CD4-positive, alpha-beta T cell treated with Interleukin-10 for 1 hour (primary cell): ENCODE measurements around the gene GUCA2A.
"Not testable (repeated sequence)": the region's sequence is repeated elsewhere in the genome, so short reads cannot be mapped to it uniquely, and the experiment has no call there.

ENCODE experiments used
- DNase-seq: peaks from one replicate; pipeline ENCODE4 v3.0.0-alpha.2; 2020

Gene GUCA2A, protein sequence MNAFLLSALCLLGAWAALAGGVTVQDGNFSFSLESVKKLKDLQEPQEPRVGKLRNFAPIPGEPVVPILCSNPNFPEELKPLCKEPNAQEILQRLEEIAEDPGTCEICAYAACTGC

DNA sequence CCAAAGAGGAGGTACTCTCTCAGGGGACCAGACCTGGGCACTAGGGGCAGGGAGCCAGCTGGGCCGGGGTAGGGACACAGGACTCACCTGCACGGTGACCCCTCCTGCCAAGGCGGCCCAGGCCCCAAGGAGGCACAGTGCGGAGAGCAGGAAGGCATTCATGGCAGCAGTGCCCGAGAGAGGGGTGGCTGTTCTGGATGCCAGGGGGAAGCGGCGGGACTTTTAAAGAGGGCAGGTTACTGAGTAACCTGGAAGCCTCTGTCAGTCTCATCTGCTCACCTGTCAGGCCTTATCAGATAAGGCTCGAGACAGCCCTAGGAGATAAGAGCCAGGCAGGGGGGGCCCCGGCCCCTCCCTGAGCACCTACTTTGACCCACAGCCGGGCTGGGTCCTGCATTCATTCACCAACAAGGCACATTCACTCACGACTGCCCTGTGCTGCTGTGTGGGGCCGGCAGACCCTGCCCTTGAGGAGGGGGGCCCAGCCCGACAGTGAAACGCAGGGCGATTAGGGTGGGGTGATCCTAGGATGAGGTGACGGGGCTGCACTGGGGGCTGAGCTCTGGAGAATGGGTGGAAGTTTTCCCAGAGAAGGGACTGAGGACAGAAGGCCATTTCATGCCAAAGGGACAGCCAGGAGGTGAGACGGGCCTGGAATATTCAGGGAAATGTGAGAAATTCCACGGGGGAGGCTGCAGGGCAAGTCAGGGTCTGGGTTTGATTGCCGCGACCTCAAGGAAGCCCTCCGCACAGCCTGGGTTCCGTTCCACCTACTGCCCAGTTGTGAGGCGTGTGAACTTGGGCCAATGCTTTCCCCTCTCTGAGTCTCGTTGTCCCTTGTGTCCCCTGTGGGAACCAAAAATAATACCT lies at the start of gene GUCA2A:
Gene GUCA2A (minus strand): TSS at position 195 of the 870 bp plus-strand sequence. CDS start 33 bp downstream, at position 162.
- no peak for DNase-seq

DNA sequence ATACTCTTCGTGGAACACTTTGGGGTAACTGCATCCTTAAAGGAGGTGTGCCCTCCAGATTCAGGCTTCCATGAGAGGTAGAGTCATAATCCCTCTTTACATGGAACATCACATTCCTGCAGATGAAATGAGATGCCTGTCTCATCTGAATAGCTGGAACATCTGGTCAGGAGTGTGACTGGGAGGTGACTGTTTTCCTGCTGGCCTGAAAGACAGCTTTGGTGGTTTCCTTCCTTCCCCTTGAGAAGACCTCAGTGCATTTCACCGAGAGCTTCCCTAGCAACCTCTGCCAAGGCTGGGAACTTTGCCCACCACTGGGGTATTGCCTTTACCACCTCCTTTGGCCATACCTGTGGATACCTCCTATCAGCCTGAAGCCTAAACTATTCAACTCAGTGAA lies 46.7 kb upstream of the GUCA2A start:
- DNase-seq, result no peak

DNA sequence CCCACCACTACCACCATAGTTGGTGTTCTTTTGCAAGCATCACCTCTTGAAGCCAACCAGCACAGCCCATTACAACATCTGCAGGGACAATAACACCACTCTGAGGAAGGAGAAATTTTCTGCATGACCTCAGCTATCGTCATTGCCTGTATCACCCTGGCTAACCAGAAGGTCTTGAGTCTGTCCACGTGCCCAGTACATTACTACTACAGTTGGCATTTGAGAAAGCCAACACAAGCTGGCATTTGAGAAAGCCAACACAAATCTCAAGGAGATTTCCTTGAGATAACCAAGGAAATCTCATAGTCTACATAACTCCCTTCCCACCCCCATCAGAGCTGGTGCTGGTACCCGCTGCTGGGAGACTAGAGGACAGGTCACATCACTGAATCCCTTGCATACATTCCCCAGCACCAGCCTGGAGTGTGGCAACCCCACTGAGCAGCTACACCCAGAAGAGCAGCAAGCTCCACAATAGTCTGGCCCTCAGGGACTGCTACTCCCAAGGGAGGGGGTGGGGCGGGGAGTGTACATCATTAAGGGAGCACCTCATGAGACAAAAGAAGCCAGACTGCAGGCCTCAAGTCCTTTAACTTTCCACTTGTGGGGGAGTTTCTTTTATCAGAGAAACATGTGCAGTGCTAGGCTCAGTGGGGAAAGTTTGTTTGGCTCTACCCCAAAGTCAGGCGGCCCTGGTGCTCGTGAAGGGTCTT lies 46.0 kb upstream of the GUCA2A start:
- no peak for DNase-seq

DNA sequence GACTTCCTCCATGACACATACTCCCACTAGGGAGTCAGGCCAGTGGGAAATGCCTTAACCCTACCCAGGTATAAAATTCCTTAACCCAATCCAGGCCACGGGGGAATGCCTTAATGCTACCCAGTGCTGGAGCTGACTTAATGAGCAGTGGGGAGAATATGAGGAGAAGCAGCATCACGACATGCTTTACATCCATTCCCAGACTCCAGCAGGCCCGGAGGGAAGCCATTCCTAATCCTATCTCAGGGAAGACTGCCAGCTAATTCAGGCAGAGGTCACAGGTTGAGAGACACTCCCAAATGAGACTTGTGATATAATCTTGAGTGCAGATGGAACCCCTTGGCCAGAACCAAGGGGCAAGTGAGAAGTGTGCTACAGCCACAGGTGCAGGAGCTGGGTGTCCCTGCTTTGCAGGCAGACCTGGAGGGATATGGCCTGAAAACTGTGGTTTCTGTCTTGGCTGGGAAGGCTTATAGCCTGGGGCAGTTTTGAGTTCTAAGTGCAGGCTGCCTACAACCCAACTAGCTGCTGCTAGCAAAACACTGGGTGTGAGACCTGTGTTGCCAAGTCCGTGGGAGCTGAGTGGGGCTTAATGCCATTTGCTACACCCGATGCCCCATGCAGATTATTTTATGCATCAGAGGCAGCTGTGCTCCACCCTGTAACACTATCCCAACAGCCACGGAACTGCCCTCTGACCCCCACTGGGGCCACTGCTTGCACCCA lies 45.1 kb upstream of the GUCA2A start:
- DNase-seq, result no peak

DNA sequence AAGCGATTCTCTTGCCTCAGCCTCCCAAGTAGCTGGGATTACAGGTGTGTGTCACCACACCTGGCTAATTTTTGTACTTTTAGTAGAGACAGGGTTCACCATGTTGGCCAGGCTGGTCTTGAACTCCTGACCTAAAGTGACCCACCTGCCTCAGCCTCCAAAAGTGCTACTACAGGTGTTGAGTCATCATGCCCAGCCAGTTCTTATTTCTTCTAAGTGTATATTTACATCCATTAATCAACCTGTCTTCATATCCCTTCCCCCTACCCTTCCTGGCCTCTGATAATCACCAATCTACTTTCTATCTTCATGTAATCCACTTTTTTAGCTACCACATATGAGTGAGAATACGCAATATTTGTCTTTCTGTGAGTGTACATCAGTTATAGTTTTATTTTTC lies 42.4 kb upstream of the GUCA2A start:
- DNase-seq, result not testable (repeated sequence)

DNA sequence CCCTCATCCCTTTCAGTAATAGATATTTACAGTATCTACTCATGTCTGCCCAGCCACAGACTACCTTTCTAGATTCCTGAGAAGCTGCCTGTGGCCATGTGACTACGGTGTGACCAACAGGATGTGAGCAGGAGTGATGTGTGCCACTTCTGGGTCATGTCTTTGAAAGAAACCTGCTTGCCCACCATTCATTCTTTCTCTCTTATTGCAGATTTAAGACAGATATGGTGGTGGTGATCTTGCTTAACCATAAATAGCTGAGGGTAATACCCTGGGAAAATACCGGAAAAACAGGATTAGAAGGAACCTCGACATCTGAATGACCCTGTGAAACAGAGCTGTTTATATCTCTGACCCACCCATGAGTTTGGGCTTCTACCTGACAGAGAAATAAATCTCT lies 41.6 kb upstream of the GUCA2A start:
- DNase-seq, result no peak

DNA sequence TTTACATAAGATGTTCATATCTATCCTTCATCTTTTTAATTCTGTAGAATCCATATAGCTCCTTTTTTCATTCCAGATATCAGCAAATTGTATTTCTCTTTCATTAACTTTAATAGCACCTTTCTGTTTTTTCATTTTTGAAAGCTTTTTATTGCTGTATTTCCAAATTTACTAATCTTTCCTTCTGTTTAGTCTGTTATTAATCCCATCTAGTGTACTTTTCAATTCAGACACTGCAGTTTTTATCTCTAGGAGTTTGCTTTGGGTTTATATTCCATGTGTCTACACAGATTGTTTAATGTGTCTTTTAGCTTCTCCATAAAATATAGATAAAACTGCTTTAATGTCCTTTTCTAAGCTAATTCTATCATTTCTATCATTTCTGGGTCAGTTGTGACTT lies 37.4 kb upstream of the GUCA2A start:
- no peak for DNase-seq

DNA sequence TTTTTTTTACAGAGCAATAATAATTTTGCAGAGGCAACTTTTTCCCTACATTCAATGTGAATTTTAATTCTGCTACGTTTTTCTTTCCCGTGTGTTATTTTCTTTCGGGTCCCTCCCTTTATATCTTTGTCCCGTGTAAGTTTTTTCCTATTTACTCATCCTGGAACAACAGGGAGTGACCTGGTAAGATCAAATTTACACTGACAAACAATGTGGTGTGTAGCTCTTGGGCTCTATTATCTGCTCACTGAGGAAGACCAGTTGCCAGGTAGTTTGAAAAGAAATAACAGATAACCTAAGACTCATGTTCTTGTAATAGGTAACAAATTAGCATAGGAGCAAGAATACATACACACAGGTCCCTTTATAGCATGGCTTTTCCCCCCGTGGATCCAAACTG lies 33.7 kb upstream of the GUCA2A start:
- DNase-seq, result no peak

DNA sequence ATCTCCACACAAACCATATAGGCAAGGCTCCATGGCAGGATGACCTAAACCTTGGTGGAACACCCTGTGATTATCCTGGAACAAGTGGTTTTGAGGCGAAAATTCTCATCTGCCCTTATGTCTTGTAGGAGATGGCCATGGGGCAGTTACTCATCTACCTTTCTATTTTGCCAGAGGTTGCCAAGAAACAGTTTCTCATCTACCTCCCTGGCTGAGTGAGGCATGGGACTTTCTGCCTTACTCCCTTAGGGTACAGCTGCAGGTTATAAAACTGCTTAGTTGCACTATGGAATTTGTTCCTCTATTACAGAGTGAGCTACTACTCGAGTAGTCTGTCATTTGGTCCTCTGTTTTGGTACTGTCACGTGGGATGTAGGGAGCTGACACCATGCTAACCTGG lies 31.3 kb upstream of the GUCA2A start:
- no peak for DNase-seq

DNA sequence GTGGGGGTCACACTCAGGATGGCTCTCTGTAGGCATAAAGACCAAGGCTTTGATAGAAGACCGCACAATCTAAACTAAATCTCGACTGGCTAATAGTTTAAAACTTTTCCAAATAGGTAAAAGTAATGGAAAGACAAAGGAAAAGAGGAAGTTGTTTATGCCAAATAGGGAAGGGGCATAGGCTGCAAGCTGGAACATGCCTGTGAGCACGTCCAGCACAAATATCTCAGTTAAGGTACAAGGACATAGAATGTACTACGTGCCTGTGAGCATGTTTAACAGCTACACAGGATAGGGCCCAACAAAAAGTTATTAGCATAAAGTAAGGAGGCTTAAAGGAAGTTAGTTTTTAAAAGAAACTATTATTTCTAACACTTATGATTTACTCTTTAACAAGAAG lies 27.6 kb upstream of the GUCA2A start:
- DNase-seq, result no peak

DNA sequence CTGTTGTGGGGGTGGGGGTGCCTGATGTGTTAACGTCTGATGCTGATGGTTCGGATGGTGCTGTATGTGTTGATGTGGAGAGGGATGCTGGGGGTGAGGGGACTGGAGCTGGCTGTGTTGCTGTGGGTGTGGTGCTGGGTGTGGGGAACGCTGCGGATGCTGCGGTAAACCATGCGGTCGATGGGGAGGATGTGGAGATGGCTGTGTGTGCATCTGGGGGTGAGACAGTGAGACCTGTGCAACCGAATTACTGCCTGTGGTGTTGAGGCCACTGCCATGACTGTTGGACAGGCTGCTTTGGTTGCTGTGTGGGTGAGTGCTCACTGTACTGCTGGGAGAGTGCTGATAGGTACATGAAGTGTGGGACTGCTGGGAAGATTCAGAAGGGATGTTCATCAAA lies 26.8 kb upstream of the GUCA2A start:
- no peak for DNase-seq

DNA sequence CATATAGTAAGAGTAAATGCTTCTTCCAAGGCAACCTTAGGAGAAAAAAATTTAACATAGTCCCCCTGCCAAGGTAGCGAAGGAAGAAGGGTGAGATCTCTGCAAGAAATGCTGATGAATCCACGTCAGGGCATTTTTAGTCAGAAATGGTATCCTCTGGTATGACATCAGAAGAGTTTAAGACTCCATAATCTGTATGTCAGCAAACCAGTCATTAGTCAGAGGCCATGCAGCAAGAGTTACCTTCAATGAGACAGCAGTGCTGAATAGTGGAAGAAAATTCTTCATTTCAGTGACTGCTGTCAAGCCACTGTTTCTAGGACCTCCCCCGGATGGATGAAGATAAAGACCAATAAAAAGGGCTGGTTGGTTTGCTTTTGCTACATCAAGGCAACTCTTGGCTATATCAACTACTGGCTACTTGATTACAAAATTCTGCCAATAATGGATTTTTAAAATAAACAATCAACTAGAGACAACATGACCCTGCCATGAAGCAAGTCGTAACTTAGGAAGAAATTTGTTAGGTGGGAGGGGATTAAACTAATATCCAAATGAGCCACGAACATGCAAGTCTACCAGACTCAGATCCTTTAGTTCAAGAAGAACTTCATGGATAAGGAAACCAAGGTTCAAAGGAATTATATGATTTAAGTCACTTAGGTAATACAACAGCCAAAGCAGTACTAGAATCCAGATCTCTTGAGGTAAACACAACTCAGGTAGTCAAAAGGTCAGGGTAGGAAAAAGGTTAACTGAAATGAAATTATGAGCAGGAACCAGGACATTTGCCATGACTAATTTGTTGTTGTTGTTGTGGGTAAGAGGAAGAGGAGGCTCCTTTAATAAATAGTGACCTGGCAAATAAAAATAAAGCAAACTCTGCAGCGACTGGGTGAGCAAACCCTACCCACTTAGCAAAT lies 25.6 kb upstream of the GUCA2A start:
- no peak for DNase-seq

DNA sequence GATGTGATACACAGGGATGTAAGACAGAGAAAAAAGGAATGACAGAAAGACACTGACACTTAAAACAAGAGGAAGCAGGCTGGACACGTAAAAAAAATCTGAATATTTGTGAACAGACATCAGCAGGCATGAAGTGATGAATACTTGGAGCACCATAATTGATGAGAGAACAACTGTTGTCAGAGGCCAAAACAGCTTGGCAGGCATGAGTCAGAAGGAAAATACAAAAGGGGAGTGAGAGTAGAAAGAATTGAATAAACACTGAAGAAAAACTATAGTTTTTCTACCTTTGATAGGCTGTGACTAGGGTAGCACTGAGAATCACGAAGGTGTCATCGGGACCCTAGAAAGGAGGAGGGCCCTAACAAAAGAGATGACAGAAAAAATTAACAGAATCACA lies 21.6 kb upstream of the GUCA2A start:
- DNase-seq, result no peak

DNA sequence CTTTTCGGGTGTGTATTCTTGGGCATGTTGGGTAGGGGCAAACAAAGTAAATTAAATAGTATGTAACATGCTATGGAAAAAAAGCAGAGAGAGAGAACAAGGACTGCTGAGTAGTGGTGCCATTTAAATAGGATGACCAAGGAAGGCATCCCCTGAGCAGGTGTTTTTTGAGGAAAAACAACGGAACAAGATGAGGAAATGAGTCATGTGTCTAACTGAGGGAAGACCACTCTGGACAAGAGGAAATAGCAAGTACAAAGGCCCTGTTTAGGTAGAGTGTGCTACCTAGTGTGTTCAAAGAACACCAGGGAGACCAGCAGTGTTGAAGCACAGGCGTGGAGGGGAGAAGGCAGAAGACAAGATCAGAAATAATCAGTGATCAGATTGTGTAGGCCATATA lies 20.1 kb upstream of the GUCA2A start:
- no peak for DNase-seq

DNA sequence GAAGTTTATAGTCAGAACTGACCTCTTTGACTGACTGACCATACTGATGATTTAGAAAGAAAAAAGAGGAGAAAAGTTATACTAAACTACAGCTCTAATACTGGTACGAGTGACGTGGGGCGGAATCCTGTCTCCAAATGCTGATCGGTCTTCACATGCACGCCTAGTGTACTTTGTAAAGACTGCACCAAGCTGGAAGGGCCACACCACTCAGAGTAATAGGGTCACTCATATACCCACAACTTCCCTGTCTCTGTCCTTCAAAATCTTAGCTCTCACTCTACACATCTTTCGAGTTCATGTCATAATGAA lies 19.4 kb upstream of the GUCA2A start:
- no peak for DNase-seq

DNA sequence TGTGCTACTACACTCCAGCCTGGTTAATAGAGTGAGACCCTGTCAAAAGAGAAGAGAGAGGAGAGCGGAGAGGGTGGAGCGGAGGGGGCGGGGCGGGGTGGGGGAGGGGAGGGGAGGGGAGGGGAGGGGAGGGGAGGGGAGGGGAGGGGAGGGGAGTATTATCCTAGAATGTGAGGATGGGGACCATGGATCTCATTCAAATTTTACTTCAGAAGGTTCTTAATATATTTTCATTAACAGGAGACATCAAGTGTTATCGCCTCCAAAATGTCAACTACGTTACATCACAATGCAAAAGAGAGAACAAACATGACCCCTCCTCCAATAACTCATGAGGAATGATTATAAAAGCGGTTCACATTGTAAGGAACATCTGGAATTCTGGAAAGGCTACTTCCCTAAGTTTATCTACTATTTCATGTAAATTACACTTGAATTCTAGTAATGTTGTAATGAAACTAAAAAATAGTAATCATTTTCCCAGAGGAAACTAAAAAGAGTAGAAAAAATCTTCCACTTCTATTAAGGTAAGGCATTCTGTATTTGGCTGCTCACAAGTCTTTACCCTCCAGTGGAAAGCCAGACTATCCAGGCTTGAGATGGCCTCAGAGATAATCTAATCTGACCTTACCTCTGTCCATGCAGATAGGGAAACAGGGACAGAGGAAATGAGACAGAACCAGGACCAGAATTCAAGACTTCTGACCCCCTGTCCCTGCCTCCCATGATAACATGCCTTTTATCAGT lies 18.8 kb upstream of the GUCA2A start:
- no peak for DNase-seq

DNA sequence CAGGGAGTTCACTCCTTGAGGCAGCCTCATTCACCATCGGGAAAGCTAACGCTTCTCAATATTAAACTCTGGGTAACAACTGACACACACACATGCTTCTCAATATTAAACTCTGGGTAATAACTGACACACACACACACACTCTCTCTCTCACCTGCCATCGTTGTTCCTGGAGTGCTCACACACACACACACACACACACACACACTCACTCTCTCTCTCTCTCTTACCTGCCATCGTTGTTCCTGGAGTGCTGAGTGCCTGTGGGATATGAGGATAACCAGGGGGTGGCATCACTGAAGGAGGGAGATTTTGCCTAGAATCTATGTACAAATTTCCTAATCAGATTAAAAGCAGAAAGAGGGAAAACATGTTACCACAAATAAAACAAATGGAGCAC lies 17.1 kb upstream of the GUCA2A start:
- DNase-seq, result no peak

DNA sequence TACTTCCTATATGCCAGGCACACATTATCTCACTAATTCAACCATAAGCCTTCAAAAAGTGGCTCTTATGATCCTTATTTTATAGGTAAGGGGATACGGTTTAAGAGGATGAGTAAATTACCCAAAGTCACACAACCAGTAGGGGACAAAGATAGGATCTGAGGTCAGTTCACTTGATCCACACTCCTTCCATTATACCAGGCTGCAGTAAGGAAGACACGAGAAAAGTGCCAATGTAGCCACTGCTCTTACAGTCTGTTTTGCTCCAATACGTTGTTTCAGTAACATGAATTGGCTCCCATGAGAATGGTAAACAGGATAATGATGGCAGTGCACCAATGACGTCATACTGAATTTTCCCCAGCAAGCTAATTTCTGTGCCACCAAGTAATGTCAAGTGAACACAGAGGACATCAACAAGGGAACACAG lies 15.4 kb upstream of the GUCA2A start:
- DNase-seq, result no peak

DNA sequence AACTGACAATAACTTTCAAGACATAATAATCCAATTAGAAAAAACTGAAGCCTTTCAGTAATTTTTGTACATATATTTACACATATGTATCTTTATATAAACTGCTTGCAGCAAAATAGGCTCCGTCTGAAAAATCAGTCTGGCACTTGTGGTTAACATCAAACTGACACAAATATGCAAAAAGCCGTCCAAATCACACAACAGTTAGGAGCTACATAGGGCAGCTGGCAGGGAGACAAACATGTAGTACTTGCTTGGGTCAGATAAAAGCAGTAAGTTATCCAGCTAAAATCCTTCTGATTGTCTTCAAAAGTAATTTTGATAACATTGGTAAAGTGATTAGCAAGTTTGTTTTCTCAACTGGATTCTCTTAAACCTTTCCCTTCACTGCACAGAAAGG lies 14.7 kb upstream of the GUCA2A start:
- no peak for DNase-seq

DNA sequence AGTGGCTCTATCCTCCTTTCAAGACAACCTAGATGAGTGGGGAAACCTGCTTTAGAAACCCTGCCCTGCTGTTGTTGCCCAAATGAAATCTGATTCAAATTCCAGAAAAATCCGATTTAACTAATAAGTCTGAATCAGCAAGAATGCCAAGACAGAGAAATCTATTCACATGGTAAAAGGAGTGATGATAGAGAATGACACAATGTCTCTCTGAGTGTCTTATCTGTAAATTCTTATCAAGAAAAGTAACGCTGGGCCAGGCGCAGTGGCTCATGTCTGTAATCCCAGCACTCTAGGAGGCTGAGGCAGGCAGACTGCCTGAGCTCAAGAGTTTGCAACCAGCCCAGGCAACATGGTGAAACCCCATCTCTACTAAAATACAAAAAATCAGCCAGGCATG lies 13.7 kb upstream of the GUCA2A start:
- no peak for DNase-seq

DNA sequence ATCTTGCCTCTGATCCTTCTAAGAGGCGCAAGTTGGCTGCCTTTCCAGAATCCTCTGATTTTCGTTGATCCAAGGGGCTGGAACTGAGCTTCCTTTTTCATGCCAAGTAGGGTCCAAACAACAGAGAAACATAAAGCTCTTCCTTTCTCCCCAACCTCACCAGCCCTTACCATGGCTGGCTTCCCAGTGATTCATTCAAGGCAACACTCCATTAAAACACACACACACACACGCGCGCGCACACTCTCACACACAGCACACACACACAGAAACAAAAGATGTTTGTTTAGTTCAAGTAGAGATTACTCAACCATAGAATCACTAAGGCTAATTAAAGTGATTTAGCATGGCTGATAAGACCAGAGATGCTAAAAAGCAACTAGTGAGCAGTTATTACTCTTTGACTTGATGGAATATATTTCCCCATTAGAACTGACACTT lies 13.0 kb upstream of the GUCA2A start:
- no peak for DNase-seq
